Central memory CD4-positive, alpha-beta T cell (primary cell): ENCODE data around the gene REXO4.
A peak's percentile ranks its signal among the peaks of the same experiment; 100 is the strongest.
"Not testable (repeated sequence)": the region's sequence is repeated elsewhere in the genome, so short reads cannot be mapped to it uniquely, and the experiment has no call there.

Experiments used
- DNase-seq: peaks from one replicate; pipeline ENCODE4 v3.0.0; 2022
- total RNA-seq, 3 experiments: gene quantifications; one replicate each; lab custom pipeline; 2026; lab: John Stamatoyannopoulos, UW

REXO4 gene, protein sequence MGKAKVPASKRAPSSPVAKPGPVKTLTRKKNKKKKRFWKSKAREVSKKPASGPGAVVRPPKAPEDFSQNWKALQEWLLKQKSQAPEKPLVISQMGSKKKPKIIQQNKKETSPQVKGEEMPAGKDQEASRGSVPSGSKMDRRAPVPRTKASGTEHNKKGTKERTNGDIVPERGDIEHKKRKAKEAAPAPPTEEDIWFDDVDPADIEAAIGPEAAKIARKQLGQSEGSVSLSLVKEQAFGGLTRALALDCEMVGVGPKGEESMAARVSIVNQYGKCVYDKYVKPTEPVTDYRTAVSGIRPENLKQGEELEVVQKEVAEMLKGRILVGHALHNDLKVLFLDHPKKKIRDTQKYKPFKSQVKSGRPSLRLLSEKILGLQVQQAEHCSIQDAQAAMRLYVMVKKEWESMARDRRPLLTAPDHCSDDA
- total RNA-seq, result 28.9 to 97.9 (median 56.1) reads per million in 3 experiments

DNA sequence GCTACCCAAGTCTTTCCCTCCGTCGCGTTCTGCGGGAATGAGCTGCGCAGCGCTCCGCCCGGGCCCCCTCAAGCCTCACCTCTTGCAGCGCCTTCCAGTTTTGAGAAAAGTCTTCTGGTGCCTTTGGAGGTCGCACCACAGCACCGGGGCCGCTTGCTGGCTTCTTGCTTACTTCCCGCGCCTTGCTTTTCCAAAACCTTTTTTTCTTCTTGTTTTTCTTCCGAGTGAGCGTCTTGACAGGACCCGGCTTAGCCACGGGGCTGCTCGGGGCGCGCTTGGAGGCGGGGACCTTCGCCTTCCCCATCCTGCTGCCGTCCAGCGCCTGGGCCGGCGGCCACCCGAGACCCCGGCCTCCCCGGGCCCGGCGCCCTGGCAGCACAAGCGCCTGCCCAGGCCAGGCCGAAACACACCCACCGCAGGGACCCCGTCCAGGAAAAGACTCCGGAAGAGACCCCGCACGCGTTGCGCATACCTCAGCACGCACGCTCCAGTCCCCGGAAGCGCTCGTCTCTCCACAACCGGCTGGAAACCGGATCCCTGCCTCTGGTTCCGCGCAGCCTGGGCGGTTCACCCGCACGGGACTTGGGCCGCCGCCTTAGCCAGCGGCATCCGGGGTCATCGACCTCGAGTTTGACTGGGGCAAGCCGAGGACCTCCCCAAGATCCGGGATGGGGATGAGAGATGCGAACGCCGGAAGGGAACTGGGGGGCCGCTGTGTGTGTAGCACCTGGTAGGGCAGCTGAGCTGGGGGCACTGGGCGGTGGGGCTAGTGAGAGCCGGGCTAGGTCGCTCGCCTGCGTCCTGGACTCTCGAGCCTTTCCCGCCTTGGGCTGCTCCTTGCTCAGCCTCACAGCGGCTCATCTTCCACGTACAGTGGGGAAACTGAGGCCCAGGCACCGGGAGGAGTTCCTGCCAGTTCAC is at the start of gene REXO4:
Gene REXO4, minus strand, starts transcription at position 470 of the 921 bp plus-strand sequence. Its CDS starts 166 bp downstream, at position 304.
- DNase-seq, result peak; percentile 78

DNA sequence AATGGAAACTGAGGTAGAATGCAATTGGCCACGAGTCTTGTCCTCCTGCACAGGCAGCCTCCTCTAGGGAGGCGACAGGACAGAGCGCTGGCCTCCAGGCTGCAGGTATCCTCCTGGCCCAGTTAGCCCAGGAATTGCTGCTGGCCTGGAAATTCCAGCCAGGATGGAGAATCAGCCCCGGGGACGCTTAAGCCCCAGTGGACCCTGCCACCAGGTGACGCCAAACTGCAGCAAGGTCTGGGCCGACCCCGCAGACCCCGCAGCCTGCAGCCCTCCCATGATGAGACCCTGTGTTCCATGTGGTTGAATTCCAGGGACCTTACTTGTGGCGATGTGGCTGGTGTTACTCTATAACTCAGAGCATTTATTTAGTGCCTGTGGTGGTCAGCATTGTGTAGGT is 49.3 kb upstream of the REXO4 start:
- DNase-seq, result no peak

DNA sequence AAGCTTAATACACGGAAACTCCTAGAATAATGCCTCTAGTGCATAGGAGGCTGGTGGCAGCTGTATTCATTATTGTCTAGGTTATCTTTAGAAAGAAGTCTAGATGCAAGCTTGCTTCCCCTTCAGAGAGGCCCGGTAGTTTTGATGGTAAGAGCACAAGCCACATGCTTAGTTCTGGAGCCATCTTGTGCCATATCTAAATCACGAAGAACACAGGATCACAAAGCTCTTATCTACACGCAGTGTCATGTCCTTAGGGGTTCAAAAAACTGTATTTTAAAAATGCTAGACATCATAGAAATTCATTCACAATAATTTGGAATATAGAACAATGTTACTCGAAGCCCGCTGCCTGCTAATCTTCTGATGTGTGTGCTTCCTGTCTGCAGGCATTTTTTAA is 48.2 kb upstream of the REXO4 start:
- DNase-seq, result no peak

GRCh38 chr9:133464638-133465037 is 46.8 kb upstream of the REXO4 start:
- no peak for DNase-seq

GRCh38 chr9:133463864-133464615 is 46.2 kb upstream of the REXO4 start:
- DNase-seq, result no peak

DNA sequence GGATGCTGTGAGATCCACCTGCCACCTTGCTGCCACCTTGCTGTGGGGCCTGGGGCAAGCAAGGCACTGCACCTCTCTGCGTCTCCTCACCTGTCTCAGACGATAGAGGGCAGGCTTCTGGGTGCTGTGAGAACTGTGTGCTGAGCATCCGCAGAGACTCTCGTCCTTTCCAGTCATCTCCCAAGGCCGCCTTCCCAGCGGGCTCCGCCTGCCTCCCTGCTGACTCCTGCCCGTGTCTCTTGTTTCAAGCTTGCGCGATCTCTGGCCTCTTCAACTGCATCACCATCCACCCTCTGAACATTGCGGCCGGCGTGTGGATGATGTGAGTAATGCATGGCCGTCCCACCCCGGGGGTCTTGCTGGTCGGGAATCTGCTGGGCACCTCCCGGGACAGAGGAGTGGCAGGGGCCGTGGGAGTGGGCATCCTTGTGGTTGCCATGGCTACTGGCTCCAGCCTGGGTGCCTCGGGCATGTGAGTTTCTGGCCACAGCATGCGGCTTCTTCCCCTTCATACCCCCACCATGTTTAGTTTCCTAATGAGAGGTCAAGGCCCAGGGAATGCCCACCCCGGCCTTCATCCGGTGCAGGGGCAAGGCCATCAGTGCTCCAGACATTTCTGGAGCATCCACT is 45.5 kb upstream of the REXO4 start:
- DNase-seq, result no peak

DNA sequence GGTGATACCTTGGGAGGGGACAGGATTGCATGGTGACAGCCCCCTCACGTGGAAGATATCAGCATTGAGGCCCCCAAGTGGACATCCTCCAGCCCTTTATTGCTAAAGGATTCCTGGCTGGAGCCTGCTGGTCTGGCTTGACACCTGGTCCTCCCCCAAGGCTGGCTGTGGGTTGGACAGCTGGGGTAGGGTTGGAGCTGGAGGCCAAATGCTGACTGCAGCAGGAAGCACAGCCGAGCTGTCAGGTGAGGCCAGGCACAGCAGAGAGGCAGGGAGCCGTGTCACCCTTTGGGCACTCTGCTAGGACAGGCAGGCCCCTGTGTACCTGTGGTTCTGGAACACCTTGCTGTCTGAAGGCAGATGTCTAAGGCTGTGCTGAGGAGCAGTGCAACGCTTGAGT is 44.2 kb upstream of the REXO4 start:
- no peak for DNase-seq

DNA sequence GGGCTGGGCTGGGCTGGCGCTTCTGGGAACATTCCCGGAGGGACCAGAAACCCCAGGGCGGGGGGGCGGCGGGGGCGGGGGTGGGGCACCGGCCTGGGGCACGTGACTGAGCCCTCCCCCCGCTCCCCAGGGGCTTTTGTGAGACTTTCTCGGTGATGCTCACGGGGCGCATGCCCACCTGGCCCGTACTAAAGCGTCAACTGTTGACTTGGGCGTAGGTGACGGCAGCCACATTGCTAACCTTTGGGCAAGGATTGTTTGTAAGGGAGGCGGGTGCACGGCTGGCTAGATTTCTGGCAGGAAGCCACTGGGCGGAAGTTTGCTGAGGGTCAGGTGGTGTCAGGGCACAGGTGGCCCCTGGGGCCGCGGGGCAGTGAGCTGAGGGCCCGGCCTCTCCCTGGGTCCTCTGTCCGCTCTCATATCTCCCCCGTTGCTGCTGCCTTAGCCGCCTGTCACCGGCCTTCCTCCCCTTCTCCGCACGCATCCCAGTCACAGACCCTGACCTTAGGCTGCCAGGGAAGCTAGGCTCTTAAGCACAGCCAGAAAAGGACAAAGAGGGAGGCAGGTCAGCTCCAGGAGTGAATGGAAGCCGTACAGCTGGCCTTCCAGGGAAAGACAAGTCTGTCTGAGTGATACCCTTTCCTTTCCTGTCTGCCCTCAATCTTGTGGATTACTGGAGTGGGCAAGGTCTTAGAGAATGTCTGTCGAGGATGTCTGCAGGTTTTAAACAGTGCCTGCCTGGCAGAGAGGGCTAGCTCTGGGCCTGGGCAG is 42.8 kb upstream of the REXO4 start:
- DNase-seq, result no peak

GRCh38 chr9:133459476-133460404 is 41.9 kb upstream of the REXO4 start, which contains the start of gene CACFD1:
CACFD1 (plus strand) TSS chr9:133459978; CDS start chr9:133460067, 89 bp downstream.
- DNase-seq, result peak; percentile 86

- no peak for DNase-seq
Observed at GRCh38 chr9:133458643-133459312, 41.0 kb upstream of the REXO4 start.

GRCh38 chr9:133457748-133458147 is 39.9 kb upstream of the REXO4 start:
- no peak for DNase-seq

GRCh38 chr9:133457233-133457632 is 39.4 kb upstream of the REXO4 start:
- no peak for DNase-seq

GRCh38 chr9:133456409-133456808 is 38.6 kb upstream of the REXO4 start:
- no peak for DNase-seq

GRCh38 chr9:133455936-133456335 is 38.1 kb upstream of the REXO4 start:
- no peak for DNase-seq

- no peak for DNase-seq
Observed at GRCh38 chr9:133454943-133455673, 37.3 kb upstream of the REXO4 start.

GRCh38 chr9:133454325-133454724 is 36.5 kb upstream of the REXO4 start:
- DNase-seq, result no peak

DNA sequence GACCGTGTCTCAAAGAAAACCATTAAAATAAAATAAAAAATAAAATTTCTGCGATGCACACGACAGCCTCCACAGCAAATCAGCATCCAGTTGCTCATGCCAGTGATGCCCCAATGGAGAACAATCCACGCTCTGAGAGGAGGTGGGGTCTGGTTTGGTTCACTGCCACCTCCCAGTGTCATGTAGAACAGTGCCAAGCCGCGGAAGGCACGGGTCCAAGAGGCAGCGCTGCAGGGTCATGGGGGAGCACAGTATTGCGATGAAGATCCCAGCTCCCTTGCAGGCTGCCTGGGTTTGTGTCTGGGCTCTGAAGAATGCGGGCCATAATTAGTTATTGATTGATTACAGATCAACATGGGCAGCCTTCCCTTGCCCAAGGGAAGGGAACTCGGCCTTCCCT is 35.8 kb upstream of the REXO4 start:
- DNase-seq, result no peak

GRCh38 chr9:133452562-133452961 is 34.8 kb upstream of the REXO4 start:
- no peak for DNase-seq

DNA sequence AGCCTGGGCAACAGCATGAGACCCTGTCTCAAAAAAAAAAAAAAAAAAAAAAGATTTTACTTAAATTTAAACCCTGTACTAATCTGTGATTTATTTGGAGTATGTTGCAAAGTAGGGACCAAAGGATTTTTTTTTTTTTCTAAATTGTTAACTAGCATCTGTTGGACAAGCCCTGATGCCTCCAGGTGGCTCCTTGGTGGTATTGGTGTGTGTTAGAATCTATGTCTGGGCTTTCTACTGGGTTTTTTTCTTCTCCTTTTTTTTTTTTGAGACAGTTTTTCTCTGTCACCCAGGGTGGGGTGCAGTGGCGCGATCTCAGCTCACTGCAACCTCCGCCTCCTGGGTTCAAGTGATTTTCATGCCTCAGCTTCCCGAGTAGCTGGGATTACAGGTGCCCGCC is 34.1 kb upstream of the REXO4 start:
- not testable (repeated sequence) for DNase-seq
